HG03571 (cell line): ENCODE results near the gene CDCP1.

Source experiments
- ATAC-seq: cut with Tn5 transposase; IDR thresholded peaks from one replicate; pipeline ENCODE4 v1.9.1; 2021; ENCODE audit not compliant: unreplicated experiment

Gene CDCP1

GRCh38 chr3:45145681-45146614 lies at the start of gene CDCP1:
Gene CDCP1, minus strand, starts transcription at chr3:45146378. Its CDS starts 91 bp downstream, at chr3:45146287.
- ATAC-seq, result no peak

GRCh38 chr3:45194791-45195190 lies 48.6 kb upstream of the CDCP1 start:
- no peak for ATAC-seq

GRCh38 chr3:45191924-45192417 lies 45.8 kb upstream of the CDCP1 start:
- ATAC-seq, result no peak

- ATAC-seq, result no peak
These were observed 45.2 kb upstream of the CDCP1 start for GRCh38 chr3:45191424-45191823.

- ATAC-seq, result no peak
These were observed 42.8 kb upstream of the CDCP1 start for GRCh38 chr3:45188719-45189659.

- ATAC-seq, result no peak
These were observed 41.5 kb upstream of the CDCP1 start for GRCh38 chr3:45187694-45188141.

GRCh38 chr3:45186871-45187270 lies 40.7 kb upstream of the CDCP1 start:
- ATAC-seq, result no peak

- no peak for ATAC-seq
These were observed 39.3 kb upstream of the CDCP1 start for GRCh38 chr3:45185461-45185860.

GRCh38 chr3:45185052-45185451 lies 38.9 kb upstream of the CDCP1 start:
- ATAC-seq, result no peak

- no peak for ATAC-seq
These were observed 37.7 kb upstream of the CDCP1 start for GRCh38 chr3:45183872-45184262.

- ATAC-seq, result no peak
These were observed 37.0 kb upstream of the CDCP1 start for GRCh38 chr3:45182915-45183871.

- no peak for ATAC-seq
These were observed 35.3 kb upstream of the CDCP1 start for GRCh38 chr3:45181496-45181895.

GRCh38 chr3:45180899-45181298 lies 34.7 kb upstream of the CDCP1 start:
- ATAC-seq, result no peak

- ATAC-seq, result no peak
These were observed 33.9 kb upstream of the CDCP1 start for GRCh38 chr3:45180051-45180450.

- no peak for ATAC-seq
These were observed 33.0 kb upstream of the CDCP1 start for GRCh38 chr3:45179163-45179562.

GRCh38 chr3:45178183-45179023 lies 32.2 kb upstream of the CDCP1 start:
- ATAC-seq, result no peak

- ATAC-seq, result no peak
These were observed 30.7 kb upstream of the CDCP1 start for GRCh38 chr3:45176912-45177311.

GRCh38 chr3:45174234-45174633 lies 28.1 kb upstream of the CDCP1 start:
- ATAC-seq, result no peak

- ATAC-seq, result no peak
These were observed 27.6 kb upstream of the CDCP1 start for GRCh38 chr3:45173776-45174175.
